Epithelial cell of proximal tubule (primary cell): ENCODE results near the gene CDH4. TPM values are rescaled to one million over a fixed set of nuclear protein-coding genes. Genes with fewer than 3 reads are reported as not detected.

Experiments
- DNase-seq: peaks from one replicate; pipeline ENCODE4 v3.0.0-alpha.2; 2011; ENCODE audit warnings: low read depth
- H3K4me3 ChIP-seq: 2 replicates; pipeline ENCODE4 v1.5.1; 2011; ENCODE audit warnings: low read depth, mild to moderate bottlenecking, low read length
- CTCF ChIP-seq: conservative IDR thresholded peaks from 2 replicates; pipeline ENCODE4 v1.5.1; 2012; ENCODE audit warnings: low read depth, mild to moderate bottlenecking, low read length
- total RNA-seq: library from RNA; depleted of rRNA; stranded (reverse); fragments of >200 nt; gene quantifications from 2 replicates; pipeline ENCODE4 v1.2.3, GENCODE V29; 2015

The CDH4 gene
- total RNA-seq, 1 donor from 2014 or later = 17.1 TPM

GRCh38 chr20:61801065-61801360 lies 549.0 kb downstream of the CDH4 start:
- H3K4me3 ChIP-seq = no peak overlapping the region
- no peak for DNase-seq
- no peak for TF ChIP-seq CTCF

- DNase-seq = no peak
- no peak for TF ChIP-seq CTCF
- H3K4me3 ChIP-seq = no peak overlapping the region
Measured at GRCh38 chr20:61801428-61801827, 549.4 kb downstream of the CDH4 start.

GRCh38 chr20:61801857-61802442 lies 549.9 kb downstream of the CDH4 start:
- TF ChIP-seq CTCF = no peak
- DNase-seq = no peak
- no peak overlapping the region for H3K4me3 ChIP-seq

- no peak overlapping the region for H3K4me3 ChIP-seq
- TF ChIP-seq CTCF = no peak
- no peak for DNase-seq
Measured at GRCh38 chr20:61802721-61803311, 550.8 kb downstream of the CDH4 start.

GRCh38 chr20:61803416-61803914 lies 551.4 kb downstream of the CDH4 start:
- H3K4me3 ChIP-seq = no peak overlapping the region
- DNase-seq = no peak
- no peak for TF ChIP-seq CTCF

DNA sequence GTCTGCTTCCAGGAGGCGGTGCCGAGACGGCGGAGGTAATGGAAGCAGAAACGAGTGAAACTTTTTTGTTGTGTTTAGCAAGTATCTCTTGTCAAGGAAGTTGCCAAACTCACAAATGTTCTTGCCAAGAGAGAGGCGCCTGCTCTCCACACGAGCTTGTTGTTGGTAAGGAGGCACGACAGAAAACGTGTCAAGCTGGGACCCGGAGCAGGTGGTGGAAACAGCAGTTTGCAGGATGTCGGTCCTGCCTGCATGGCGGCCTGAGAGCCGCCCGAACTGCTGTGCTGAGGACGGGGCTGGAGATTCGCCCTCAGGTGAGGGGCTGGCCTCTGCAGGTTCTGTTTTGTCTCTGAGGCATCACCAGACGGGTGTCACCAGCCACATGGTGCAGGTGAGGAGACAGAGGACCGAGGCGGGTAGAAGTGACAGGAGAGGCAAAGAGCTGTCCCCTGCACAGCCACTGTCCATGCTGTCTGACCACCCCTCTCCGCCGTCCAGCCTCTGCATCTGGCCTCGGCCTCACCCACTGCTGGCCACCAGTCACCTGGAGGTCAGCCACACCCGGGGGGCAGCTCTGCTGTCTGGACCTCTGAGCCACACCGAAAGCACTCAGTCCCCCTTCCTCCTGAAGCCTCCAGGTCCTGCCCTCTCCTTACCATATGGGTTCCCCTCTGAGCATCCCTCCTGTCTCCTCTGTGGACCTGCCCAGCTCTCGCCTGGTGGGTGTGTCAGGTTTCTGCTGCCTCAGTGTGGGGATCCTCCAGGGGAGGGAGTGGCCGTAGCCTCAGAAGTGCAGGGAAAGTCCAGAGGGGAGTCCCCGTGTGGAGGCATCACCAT lies 552.1 kb downstream of the CDH4 start:
- no peak for DNase-seq
- TF ChIP-seq CTCF = no peak
- H3K4me3 ChIP-seq = no peak overlapping the region
